ENCODE data around the gene RANBP3. TPM values are rescaled to one million over a fixed set of nuclear protein-coding genes. Genes with fewer than 3 reads are reported as not detected.

Gene RANBP3
- total RNA-seq, 3 donors from 2014 or later (not counting 1 experiment from before 2014, with no cell fraction given) = 73.9 to 95.2 (median 89.7) TPM

DNA sequence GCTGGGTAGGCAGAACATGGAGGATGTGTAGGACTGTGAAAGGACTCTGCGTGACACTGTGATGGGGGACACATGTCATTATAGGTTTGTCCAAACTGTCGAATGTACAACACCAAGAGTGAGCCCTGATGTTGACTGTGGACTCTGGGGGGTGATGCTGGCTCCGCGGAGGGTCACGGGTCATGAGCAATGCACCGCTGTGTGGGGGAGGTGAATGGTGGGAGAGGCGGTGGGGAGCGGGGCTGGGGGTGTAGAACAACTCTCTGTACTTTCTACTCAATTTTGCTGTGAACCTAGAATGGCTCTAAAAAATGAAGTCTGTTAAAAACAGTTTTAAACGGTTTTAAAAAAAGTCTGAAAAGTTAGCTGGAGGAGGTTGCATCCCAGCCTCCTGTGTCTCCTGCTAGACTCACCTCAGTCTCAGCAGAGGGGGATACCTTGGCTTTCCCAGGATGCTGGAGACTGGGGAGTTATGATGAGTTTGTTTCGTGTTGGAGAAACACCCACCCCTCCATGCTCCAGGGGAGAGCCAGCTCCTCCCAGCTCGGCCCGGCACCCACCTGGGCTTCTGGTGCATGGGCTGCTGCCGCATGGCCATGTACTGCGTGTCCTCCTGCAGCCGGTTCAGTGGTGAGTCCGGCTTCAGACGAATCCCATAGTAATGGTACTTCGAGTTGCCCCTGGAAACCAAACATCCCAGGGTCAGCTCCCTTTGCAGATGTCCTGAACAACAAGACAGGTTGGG, 34.7 kb upstream of the RANBP3 start:
- no peak overlapping the region for H3K27ac Mint-ChIP-seq
- Histone ChIP-seq H3K36me3 (ENCODE audit: control insufficient read depth, insufficient read depth, low read length) (no peaks in the 10 kb centered on the region), H3K27me3 (ENCODE audit: control insufficient read depth, insufficient read depth, low read length) (no peaks in the 10 kb centered on the region), H3K9me3 (ENCODE audit: control insufficient read depth, insufficient read depth, low read length) (no peaks in the 10 kb centered on the region), H3K4me1 (ENCODE audit: control insufficient read depth, insufficient read depth, low read length) (no peaks in the 10 kb centered on the region), H3K27ac (ENCODE audit: low read length) (no peak overlapping the region), H3K4me3 (ENCODE audit: low read length) (no peak overlapping the region)
- no peaks in the 10 kb centered on the region for H3K36me3 Mint-ChIP-seq
- no peaks in the 10 kb centered on the region for H3K27me3 Mint-ChIP-seq (ENCODE audit: low read depth in 2 of 2)
- H3K9me3 Mint-ChIP-seq = no peaks in the 10 kb centered on the region
- DNase-seq (no peak), ATAC-seq (no peak)
- peaks cover 0 to 2% of the 10 kb centered on the region in 2 donors for H3K4me1 Mint-ChIP-seq
- intact Hi-C loops (cut with micrococcal nuclease) = no loop called here
- 96% methylated on average over 17 of the region's 18 CpGs for WGBS (ENCODE audit: insufficient coverage)
- no peak overlapping the region for H3K4me3 Mint-ChIP-seq
- TF ChIP-seq, protein P1, sequence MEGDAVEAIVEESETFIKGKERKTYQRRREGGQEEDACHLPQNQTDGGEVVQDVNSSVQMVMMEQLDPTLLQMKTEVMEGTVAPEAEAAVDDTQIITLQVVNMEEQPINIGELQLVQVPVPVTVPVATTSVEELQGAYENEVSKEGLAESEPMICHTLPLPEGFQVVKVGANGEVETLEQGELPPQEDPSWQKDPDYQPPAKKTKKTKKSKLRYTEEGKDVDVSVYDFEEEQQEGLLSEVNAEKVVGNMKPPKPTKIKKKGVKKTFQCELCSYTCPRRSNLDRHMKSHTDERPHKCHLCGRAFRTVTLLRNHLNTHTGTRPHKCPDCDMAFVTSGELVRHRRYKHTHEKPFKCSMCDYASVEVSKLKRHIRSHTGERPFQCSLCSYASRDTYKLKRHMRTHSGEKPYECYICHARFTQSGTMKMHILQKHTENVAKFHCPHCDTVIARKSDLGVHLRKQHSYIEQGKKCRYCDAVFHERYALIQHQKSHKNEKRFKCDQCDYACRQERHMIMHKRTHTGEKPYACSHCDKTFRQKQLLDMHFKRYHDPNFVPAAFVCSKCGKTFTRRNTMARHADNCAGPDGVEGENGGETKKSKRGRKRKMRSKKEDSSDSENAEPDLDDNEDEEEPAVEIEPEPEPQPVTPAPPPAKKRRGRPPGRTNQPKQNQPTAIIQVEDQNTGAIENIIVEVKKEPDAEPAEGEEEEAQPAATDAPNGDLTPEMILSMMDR (IDR thresholded peaks at IDR 0.05) = no peak

GRCh38 chr19:6011794-6012193, 33.9 kb upstream of the RANBP3 start:
- no peaks in the 10 kb centered on the region for H3K27me3 ChIP-seq (ENCODE audit: control insufficient read depth, insufficient read depth, low read length)
- ATAC-seq (no peak), DNase-seq (no peak)
- no peaks in the 10 kb centered on the region for H3K9me3 ChIP-seq (ENCODE audit: control insufficient read depth, insufficient read depth, low read length)
- no peak overlapping the region for H3K4me3 ChIP-seq (ENCODE audit: low read length)
- H3K36me3 ChIP-seq (ENCODE audit: control insufficient read depth, insufficient read depth, low read length) = no peaks in the 10 kb centered on the region
- no peak overlapping the region for H3K27ac ChIP-seq (ENCODE audit: low read length)
- Mint-ChIP-seq H3K4me3 (no peak overlapping the region), H3K36me3 (no peaks in the 10 kb centered on the region), H3K9me3 (no peaks in the 10 kb centered on the region), H3K4me1 (peaks cover 0 to 5% of the 10 kb centered on the region in 2 donors), H3K27ac (no peak overlapping the region), H3K27me3 (ENCODE audit: low read depth in 2 of 2) (no peaks in the 10 kb centered on the region)
- H3K4me1 ChIP-seq (ENCODE audit: control insufficient read depth, insufficient read depth, low read length) = no peaks in the 10 kb centered on the region
- 96% methylated on average over 1 of the region's 1 CpG for WGBS (ENCODE audit: insufficient coverage)
- intact Hi-C loops (cut with micrococcal nuclease) = no loop called here
- TF ChIP-seq, protein P1 (IDR thresholded peaks at IDR 0.05) = no peak

GRCh38 chr19:6011206-6011605, 33.3 kb upstream of the RANBP3 start:
- DNase-seq (no peak), ATAC-seq (no peak)
- Mint-ChIP-seq H3K4me3 (no peak overlapping the region), H3K27ac (no peak overlapping the region), H3K4me1 (peaks cover 0 to 5% of the 10 kb centered on the region in 2 donors), H3K9me3 (no peaks in the 10 kb centered on the region), H3K27me3 (ENCODE audit: low read depth in 2 of 2) (no peaks in the 10 kb centered on the region), H3K36me3 (no peaks in the 10 kb centered on the region)
- WGBS (ENCODE audit: insufficient coverage) = 92% methylated on average over 10 of the region's 10 CpGs
- Histone ChIP-seq H3K4me1 (ENCODE audit: control insufficient read depth, insufficient read depth, low read length) (no peaks in the 10 kb centered on the region), H3K36me3 (ENCODE audit: control insufficient read depth, insufficient read depth, low read length) (no peaks in the 10 kb centered on the region), H3K4me3 (ENCODE audit: low read length) (no peak overlapping the region), H3K9me3 (ENCODE audit: control insufficient read depth, insufficient read depth, low read length) (no peaks in the 10 kb centered on the region), H3K27me3 (ENCODE audit: control insufficient read depth, insufficient read depth, low read length) (no peaks in the 10 kb centered on the region), H3K27ac (ENCODE audit: low read length) (no peak overlapping the region)
- intact Hi-C loops (cut with micrococcal nuclease) = no loop called here
- TF ChIP-seq, protein P1 (IDR thresholded peaks at IDR 0.05) = no peak

DNA sequence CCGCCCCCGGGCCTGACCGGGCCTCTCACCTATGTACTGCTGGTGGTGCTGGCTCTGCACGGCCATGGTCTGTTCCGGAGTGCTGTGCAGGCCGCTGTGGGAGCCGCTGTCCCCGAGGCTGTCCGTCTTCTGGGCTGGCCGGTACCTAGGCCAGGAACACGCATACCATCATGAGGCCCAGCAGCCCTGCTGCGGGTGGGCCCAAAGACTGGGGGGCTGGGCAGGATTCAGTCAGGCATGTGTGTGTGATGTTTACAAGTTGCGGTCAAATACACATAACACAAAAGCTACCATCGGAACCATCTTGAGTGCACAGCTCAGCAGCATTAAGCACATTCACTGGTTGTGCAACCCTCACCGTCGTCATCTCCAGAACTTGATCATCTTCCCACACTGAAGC, 32.2 kb upstream of the RANBP3 start:
- Mint-ChIP-seq H3K4me3 (no peak overlapping the region), H3K27ac (no peak overlapping the region), H3K9me3 (no peaks in the 10 kb centered on the region), H3K4me1 (peaks cover 0 to 5% of the 10 kb centered on the region in 2 donors), H3K36me3 (no peaks in the 10 kb centered on the region), H3K27me3 (ENCODE audit: low read depth in 2 of 2) (no peaks in the 10 kb centered on the region)
- Histone ChIP-seq H3K27me3 (ENCODE audit: control insufficient read depth, insufficient read depth, low read length) (no peaks in the 10 kb centered on the region), H3K27ac (ENCODE audit: low read length) (no peak overlapping the region), H3K36me3 (ENCODE audit: control insufficient read depth, insufficient read depth, low read length) (no peaks in the 10 kb centered on the region), H3K4me1 (ENCODE audit: control insufficient read depth, insufficient read depth, low read length) (no peaks in the 10 kb centered on the region), H3K4me3 (ENCODE audit: low read length) (no peak overlapping the region), H3K9me3 (ENCODE audit: control insufficient read depth, insufficient read depth, low read length) (no peaks in the 10 kb centered on the region)
- ATAC-seq (no peak), DNase-seq (no peak)
- intact Hi-C loops (cut with micrococcal nuclease) = no loop called here
- TF ChIP-seq, protein P1 (IDR thresholded peaks at IDR 0.05) = no peak
- WGBS (ENCODE audit: insufficient coverage) = 96% methylated on average over 16 of the region's 16 CpGs

Measured in natural killer cell (primary cell).